Measurements from ENCODE around the gene PATZ1. TPM values are rescaled to one million over a fixed set of nuclear protein-coding genes. Genes with fewer than 3 reads are reported as not detected.

The PATZ1 gene
- total and polyA plus RNA-seq, 2 of the 8 experiments (the other 6 are each of a cell fraction or from before 2014, with no cell fraction given), result 62.1 to 70.9 TPM

GRCh38 chr22:31344256-31344577, 1.9 kb downstream of the PATZ1 start:
- Histone ChIP-seq H3K56ac (replicated peaks; ENCODE audit: insufficient read length, low read depth, low read length) (peak overlapping the region; percentile 51), H2BK12ac (ENCODE audit: low read depth, low read length) (peak overlapping the region; percentile 95), H3K9ac (replicated peaks in 1 of 4; ENCODE audit: extremely low read depth in 1 of 4, low read depth in 3 of 4, low read length in 3 of 4) (peak overlapping the region in 3 of 4 experiments; percentile 63 to 87 (median 82); a peak in 6 of 7 replicates), H4K5ac (ENCODE audit: insufficient read length, low read depth, low read length) (peak overlapping the region; percentile 99), H3K18ac (ENCODE audit: extremely low read depth, low read length) (peak overlapping the region; percentile 98), H4K8ac (ENCODE audit: extremely low read depth, insufficient read depth, low read length) (peak overlapping the region; percentile 79; the same call in 1 of the 2 replicates), H3K4me1 (replicated peaks in 1 of 4; ENCODE audit: control insufficient read depth in 3 of 4, insufficient read depth in 4 of 4, low read length in 3 of 4) (peaks cover 0 to 50% (median 37%) of the 10 kb centered on the region in 4 experiments; a peak in 6 of 7 replicates), H3K9me3 (ENCODE audit: insufficient read depth in 2 of 2, low read depth in 1 of 2, low read length in 1 of 2) (no peaks in the 10 kb centered on the region), H2BK20ac (ENCODE audit: low read length) (peak overlapping the region; percentile 66; the same call in 1 of the 2 replicates), H3K27me3 (replicated peaks in 1 of 4; ENCODE audit: control insufficient read depth in 3 of 4, extremely low read depth in 1 of 4, insufficient read depth in 3 of 4, low read length in 3 of 4) (no peaks in the 10 kb centered on the region), H3K23ac (ENCODE audit: insufficient read length) (peak overlapping the region; percentile 40), H3K27ac (ENCODE audit: low read depth, low read length) (peak overlapping the region; percentile 93), H3K79me2 (ENCODE audit: control insufficient read depth in 1 of 2, insufficient read depth in 2 of 2, low read length in 2 of 2) (peaks cover 4 to 61% of the 10 kb centered on the region in 2 experiments; a peak in 3 of 4 replicates), H3K23me2 (ENCODE audit: low read depth, low read length) (peaks cover 34% of the 10 kb centered on the region), H3K4ac (replicated peaks; ENCODE audit: insufficient read length, low read depth, low read length) (peak overlapping the region; percentile 91), H2BK15ac (ENCODE audit: low read length) (peak overlapping the region; percentile 89), H2BK120ac (replicated peaks; ENCODE audit: low read depth, low read length) (peak overlapping the region; percentile 77), H3K14ac (ENCODE audit: insufficient read length) (no peak overlapping the region), H3K4me3 (ENCODE audit: extremely low read depth in 1 of 4, insufficient read depth in 2 of 4, low read depth in 3 of 4, low read length in 4 of 4) (peak overlapping the region; percentile 64 to 93 (median 78)), H2BK5ac (ENCODE audit: low read depth, low read length) (peak overlapping the region; percentile 89), H3K36me3 (ENCODE audit: control insufficient read depth in 2 of 4, insufficient read depth in 4 of 4, low read length in 3 of 4) (peaks cover 5 to 52% (median 15%) of the 10 kb centered on the region in 4 experiments; a peak in 7 of 8 replicates), H4K91ac (replicated peaks; ENCODE audit: insufficient read length, low read length) (peak overlapping the region; percentile 92), H2AFZ (ENCODE audit: low read length) (no peak overlapping the region), H3K4me2 (ENCODE audit: insufficient read depth in 1 of 2, low read depth in 2 of 2, low read length in 2 of 2) (peak overlapping the region; percentile 82 to 95), H4K20me1 (replicated peaks in 1 of 2; ENCODE audit: control insufficient read depth in 1 of 2, insufficient read depth in 2 of 2, low read length in 2 of 2) (peaks cover 2 to 7% of the 10 kb centered on the region in 2 experiments), H2AK5ac (ENCODE audit: low read depth, low read length) (peak overlapping the region; percentile 95), H3K79me1 (ENCODE audit: low read depth, low read length) (peaks cover 29% of the 10 kb centered on the region)
- no peak for DNase-seq (ENCODE audit: low read depth in 1 of 2, low spot score in 2 of 2)
- WGBS, 2 experiments (ENCODE audit: extremely low coverage in 1 of 2, insufficient coverage in 1 of 2, insufficient read length in 1 of 2, insufficient replicate concordance in 2 of 2, low coverage in 1 of 2, low lambda C conversion rate in 2 of 2, missing lambda C conversion rate in 1 of 2), result 72% methylated on average over 12 of the region's 12 CpGs; no CpG with 5 or more reads in 1 of the 2 experiments
- no peak for FAIRE-seq
- CTCF ChIA-PET (ENCODE audit: partially characterized antibody), result interaction anchor here (1.3 to 2.0 kb wide), 2 partner anchors 16 to 97 kb away, joined by 3 to 5 read pairs; no protein-coding TSS in a partner anchor
- POLR2A ChIA-PET (ENCODE audit: partially characterized antibody), result interaction anchor here (1.0 to 9.4 kb wide), 13 partner anchors 10 to 376 kb away, joined by 3 to 116 read pairs (median 5); partner anchors contain the start of genes DRG1, MORC2, PIK3IP1 and TUG1
- TF ChIP-seq ASH2L (IDR thresholded peaks at IDR 0.05; ENCODE audit: low read length) (no peak), SUZ12 (IDR thresholded peaks at IDR 0.05; ENCODE audit: low read length) (no peak), TAF7 (optimal IDR thresholded peaks at IDR 0.05; ENCODE audit: borderline replicate concordance, low read depth, low read length) (no peak), CHD2 (IDR thresholded peaks at IDR 0.05; ENCODE audit: low read length) (no peak), GABPA (IDR thresholded peaks at IDR 0.05; ENCODE audit: borderline replicate concordance, insufficient read depth, low read length) (no peak), POU5F1 (IDR thresholded peaks at IDR 0.05; ENCODE audit: low read depth, low read length) (no peak), POLR2A (IDR thresholded peaks at IDR 0.05; ENCODE audit: control extremely low read depth in 1 of 2, low read depth in 2 of 2, low read length in 2 of 2) (no peak; a peak in 1 of 3 replicates), ATF2 (IDR thresholded peaks at IDR 0.05; ENCODE audit: low read length) (no peak), RXRA (IDR thresholded peaks at IDR 0.05; ENCODE audit: insufficient read depth, low read depth, low read length) (no peak), FOSL1 (IDR thresholded peaks at IDR 0.05; ENCODE audit: insufficient read depth, low read depth, low read length) (no peak), BCL11A (IDR thresholded peaks at IDR 0.05; ENCODE audit: low read depth in 2 of 2, low read length in 2 of 2) (no peak)
